DND-41 (cell line): Measurements from ENCODE around the gene C1orf174.

Experiments
- CTCF ChIP-seq: IDR thresholded peaks from 2 replicates; pipeline ENCODE4 v1.5.1; 2012; ENCODE audit warnings: borderline replicate concordance, low read length, moderate library complexity, mild to moderate bottlenecking; ENCODE audit not compliant: poor library complexity, severe bottlenecking; ENCODE audit errors: extremely low read depth
- EZH2 ChIP-seq: IDR thresholded peaks from 3 replicates; pipeline ENCODE4 v1.6.1; 2012; ENCODE audit warnings: borderline replicate concordance, low read depth, mild to moderate bottlenecking, moderate library complexity, low read length, inconsistent platforms; ENCODE audit not compliant: severe bottlenecking

GRCh38 chr1:3858231-3858981 lies 41.7 kb downstream of the C1orf174 start:
- TF ChIP-seq CTCF (peak; percentile 29), EZH2 (no peak)
